ENCODE results near the gene MTUS2. TPM values are rescaled to one million over a fixed set of nuclear protein-coding genes. Genes with fewer than 3 reads are reported as not detected.

The MTUS2 gene
- total and polyA plus RNA-seq, 2 of the 8 experiments (the other 6 are each of a cell fraction or from before 2014, with no cell fraction given), result 0.18 to 0.80 TPM

DNA sequence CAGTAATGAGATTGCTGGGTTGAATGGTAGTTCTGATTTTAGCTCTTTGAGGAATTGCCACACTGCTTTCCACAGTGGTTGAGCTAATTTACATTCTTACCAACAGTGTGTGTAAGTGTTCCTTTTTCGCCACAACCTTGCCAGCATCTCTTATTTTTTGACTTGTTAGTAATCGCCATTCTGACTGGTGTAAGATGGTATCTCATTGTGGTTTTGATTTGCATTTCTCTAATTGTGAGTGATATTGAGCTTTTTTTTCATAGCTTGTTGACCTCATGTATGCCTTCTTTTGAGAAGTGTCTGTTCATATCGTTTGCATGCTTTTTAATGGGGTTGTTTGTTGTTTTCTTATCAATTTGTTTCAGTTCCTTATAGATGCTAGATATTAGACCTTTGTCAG is 245.0 kb downstream of the MTUS2 start:
- TF ChIP-seq SP4 (IDR thresholded peaks at IDR 0.05; ENCODE audit: low read length), result no peak
- TF ChIP-seq CTBP2 (IDR thresholded peaks at IDR 0.05; ENCODE audit: borderline replicate concordance, insufficient read depth, insufficient read length, low read length), result no peak
- TF ChIP-seq, protein P1, sequence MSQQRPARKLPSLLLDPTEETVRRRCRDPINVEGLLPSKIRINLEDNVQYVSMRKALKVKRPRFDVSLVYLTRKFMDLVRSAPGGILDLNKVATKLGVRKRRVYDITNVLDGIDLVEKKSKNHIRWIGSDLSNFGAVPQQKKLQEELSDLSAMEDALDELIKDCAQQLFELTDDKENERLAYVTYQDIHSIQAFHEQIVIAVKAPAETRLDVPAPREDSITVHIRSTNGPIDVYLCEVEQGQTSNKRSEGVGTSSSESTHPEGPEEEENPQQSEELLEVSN (IDR thresholded peaks at IDR 0.05), result no peak
- TF ChIP-seq PHF8 (conservative IDR thresholded peaks at IDR 0.05; ENCODE audit: low read depth, low read length), result no peak
- no peak for TF ChIP-seq ZNF274 (IDR thresholded peaks at IDR 0.05; ENCODE audit: borderline replicate concordance, extremely low read depth, low read length)
- CTCF ChIA-PET (ENCODE audit: partially characterized antibody), result interaction anchor here (0.6 to 1.3 kb wide), 3 partner anchors 10 to 90 kb away, joined by 3 read pairs; no protein-coding TSS in a partner anchor
- no peaks in the 10 kb centered on the region for H3K23me2 ChIP-seq (ENCODE audit: low read depth, low read length)

More for the DNA sequence above, 245.0 kb downstream of the MTUS2 start:
- no peak overlapping the region for H3K4ac ChIP-seq (replicated peaks; ENCODE audit: insufficient read length, low read depth, low read length)
- H3K79me1 ChIP-seq (ENCODE audit: low read depth, low read length), result no peaks in the 10 kb centered on the region
- no peak overlapping the region for H3K27ac ChIP-seq (ENCODE audit: low read depth, low read length)
- no peak overlapping the region for H2BK120ac ChIP-seq (replicated peaks; ENCODE audit: low read depth, low read length)
- peaks cover 0 to 1% (median 0%) of the 10 kb centered on the region in 4 experiments; a peak in 1 of 7 replicates for H3K27me3 ChIP-seq (replicated peaks in 1 of 4; ENCODE audit: control insufficient read depth in 3 of 4, extremely low read depth in 1 of 4, insufficient read depth in 3 of 4, low read length in 3 of 4)
- no peak overlapping the region for H4K8ac ChIP-seq (ENCODE audit: extremely low read depth, insufficient read depth, low read length)
- H3K79me2 ChIP-seq (ENCODE audit: control insufficient read depth in 1 of 2, insufficient read depth in 2 of 2, low read length in 2 of 2), result no peaks in the 10 kb centered on the region
- no peak overlapping the region for H2AK5ac ChIP-seq (ENCODE audit: low read depth, low read length)
- peaks cover 0 to 2% (median 0%) of the 10 kb centered on the region in 4 experiments; a peak in 2 of 7 replicates for H3K4me1 ChIP-seq (replicated peaks in 1 of 4; ENCODE audit: control insufficient read depth in 3 of 4, insufficient read depth in 4 of 4, low read length in 3 of 4)
- no peak overlapping the region for H2BK12ac ChIP-seq (ENCODE audit: low read depth, low read length)
- DNase-seq (ENCODE audit: low read depth in 1 of 2, low spot score in 2 of 2) (no peak), FAIRE-seq (no peak)
- H3K4me2 ChIP-seq (ENCODE audit: insufficient read depth in 1 of 2, low read depth in 2 of 2, low read length in 2 of 2), result no peak overlapping the region
- H3K18ac ChIP-seq (ENCODE audit: extremely low read depth, low read length), result no peak overlapping the region
- no peak overlapping the region for H3K23ac ChIP-seq (ENCODE audit: insufficient read length)
- H3K9me3 ChIP-seq (ENCODE audit: insufficient read depth in 2 of 2, low read depth in 1 of 2, low read length in 1 of 2), result no peaks in the 10 kb centered on the region
- no peak overlapping the region for H2BK15ac ChIP-seq (ENCODE audit: low read length)
- H2AFZ ChIP-seq (ENCODE audit: low read length), result no peak overlapping the region
- H3K56ac ChIP-seq (replicated peaks; ENCODE audit: insufficient read length, low read depth, low read length), result no peak overlapping the region
- WGBS, 2 experiments (ENCODE audit: extremely low coverage in 1 of 2, insufficient coverage in 1 of 2, insufficient read length in 1 of 2, insufficient replicate concordance in 2 of 2, low coverage in 1 of 2, low lambda C conversion rate in 2 of 2, missing lambda C conversion rate in 1 of 2), result 95% methylated on average over 3 of the region's 3 CpGs; no CpG with 5 or more reads in 1 of the 2 experiments
- H3K36me3 ChIP-seq (ENCODE audit: control insufficient read depth in 2 of 4, insufficient read depth in 4 of 4, low read length in 3 of 4), result no peaks in the 10 kb centered on the region
- H3K14ac ChIP-seq (ENCODE audit: insufficient read length), result no peak overlapping the region
- POLR2A ChIA-PET (ENCODE audit: partially characterized antibody), result no interaction called here
- H4K91ac ChIP-seq (replicated peaks; ENCODE audit: insufficient read length, low read length), result no peak overlapping the region
- H3K9ac ChIP-seq (replicated peaks in 1 of 4; ENCODE audit: extremely low read depth in 1 of 4, low read depth in 3 of 4, low read length in 3 of 4), result no peak overlapping the region
- H4K5ac ChIP-seq (ENCODE audit: insufficient read length, low read depth, low read length), result no peak overlapping the region
- no peak overlapping the region for H2BK5ac ChIP-seq (ENCODE audit: low read depth, low read length)
- no peak overlapping the region for H3K4me3 ChIP-seq (ENCODE audit: extremely low read depth in 1 of 4, insufficient read depth in 2 of 4, low read depth in 3 of 4, low read length in 4 of 4)
- H4K20me1 ChIP-seq (replicated peaks in 1 of 2; ENCODE audit: control insufficient read depth in 1 of 2, insufficient read depth in 2 of 2, low read length in 2 of 2), result no peaks in the 10 kb centered on the region
- no peak overlapping the region for H2BK20ac ChIP-seq (ENCODE audit: low read length)
